ENCODE results near the gene CMBL.

The CMBL gene

GRCh38 chr5:10339058-10339811, 31.5 kb upstream of the CMBL start:
- CTCF ChIA-PET, result no interaction called here
- no peak overlapping the region for H3K27ac ChIP-seq
- TF ChIP-seq, protein P1, sequence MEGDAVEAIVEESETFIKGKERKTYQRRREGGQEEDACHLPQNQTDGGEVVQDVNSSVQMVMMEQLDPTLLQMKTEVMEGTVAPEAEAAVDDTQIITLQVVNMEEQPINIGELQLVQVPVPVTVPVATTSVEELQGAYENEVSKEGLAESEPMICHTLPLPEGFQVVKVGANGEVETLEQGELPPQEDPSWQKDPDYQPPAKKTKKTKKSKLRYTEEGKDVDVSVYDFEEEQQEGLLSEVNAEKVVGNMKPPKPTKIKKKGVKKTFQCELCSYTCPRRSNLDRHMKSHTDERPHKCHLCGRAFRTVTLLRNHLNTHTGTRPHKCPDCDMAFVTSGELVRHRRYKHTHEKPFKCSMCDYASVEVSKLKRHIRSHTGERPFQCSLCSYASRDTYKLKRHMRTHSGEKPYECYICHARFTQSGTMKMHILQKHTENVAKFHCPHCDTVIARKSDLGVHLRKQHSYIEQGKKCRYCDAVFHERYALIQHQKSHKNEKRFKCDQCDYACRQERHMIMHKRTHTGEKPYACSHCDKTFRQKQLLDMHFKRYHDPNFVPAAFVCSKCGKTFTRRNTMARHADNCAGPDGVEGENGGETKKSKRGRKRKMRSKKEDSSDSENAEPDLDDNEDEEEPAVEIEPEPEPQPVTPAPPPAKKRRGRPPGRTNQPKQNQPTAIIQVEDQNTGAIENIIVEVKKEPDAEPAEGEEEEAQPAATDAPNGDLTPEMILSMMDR (conservative IDR thresholded peaks at IDR 0.05; ENCODE audit: low read depth), result no peak
- POLR2A ChIA-PET (ENCODE audit: low non-redundant PET), result no interaction called here
- DNase-seq (ENCODE audit: low spot score), result no peak

GRCh38 chr5:10338686-10339057, 31.0 kb upstream of the CMBL start:
- DNase-seq (ENCODE audit: low spot score), result no peak
- CTCF ChIA-PET, result no interaction called here

GRCh38 chr5:10337986-10338385, 30.3 kb upstream of the CMBL start:
- CTCF ChIA-PET, result no interaction called here
- POLR2A ChIA-PET (ENCODE audit: low non-redundant PET), result no interaction called here
- DNase-seq (ENCODE audit: low spot score), result no peak
- no peak overlapping the region for H3K27ac ChIP-seq
- TF ChIP-seq, protein P1 (conservative IDR thresholded peaks at IDR 0.05; ENCODE audit: low read depth), result no peak

More at GRCh38 chr5:10338686-10339057, 31.0 kb upstream of the CMBL start:
- POLR2A ChIA-PET (ENCODE audit: low non-redundant PET), result no interaction called here
- TF ChIP-seq, protein P1 (conservative IDR thresholded peaks at IDR 0.05; ENCODE audit: low read depth), result no peak
- no peak overlapping the region for H3K27ac ChIP-seq

DNA sequence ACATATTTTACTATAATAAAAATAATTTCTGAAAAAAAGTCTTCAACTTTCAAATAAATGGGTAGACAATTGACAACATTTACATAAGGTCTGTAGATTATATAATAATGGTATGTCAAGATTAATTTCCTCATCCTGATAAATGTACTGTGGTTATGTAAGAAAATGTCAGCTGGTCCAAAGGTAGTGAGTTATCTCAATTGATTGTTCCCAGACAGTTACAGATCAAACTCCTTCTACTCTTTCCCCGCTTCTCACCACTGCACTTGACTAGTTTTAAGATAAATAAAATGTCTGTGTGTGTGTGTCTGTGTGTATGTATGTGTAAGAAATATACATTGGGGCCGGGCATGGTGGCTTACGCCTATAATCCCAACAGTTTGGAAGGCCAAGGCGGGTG, 29.4 kb upstream of the CMBL start:
- POLR2A ChIA-PET (ENCODE audit: low non-redundant PET), result no interaction called here
- CTCF ChIA-PET, result interaction anchor here (0.6 kb wide), 1 partner anchor 13 kb away, joined by 6 read pairs; no protein-coding TSS in a partner anchor
- no peak overlapping the region for H3K27ac ChIP-seq
- TF ChIP-seq, protein P1 (conservative IDR thresholded peaks at IDR 0.05; ENCODE audit: low read depth), result no peak
- DNase-seq (ENCODE audit: low spot score), result no peak

DNA sequence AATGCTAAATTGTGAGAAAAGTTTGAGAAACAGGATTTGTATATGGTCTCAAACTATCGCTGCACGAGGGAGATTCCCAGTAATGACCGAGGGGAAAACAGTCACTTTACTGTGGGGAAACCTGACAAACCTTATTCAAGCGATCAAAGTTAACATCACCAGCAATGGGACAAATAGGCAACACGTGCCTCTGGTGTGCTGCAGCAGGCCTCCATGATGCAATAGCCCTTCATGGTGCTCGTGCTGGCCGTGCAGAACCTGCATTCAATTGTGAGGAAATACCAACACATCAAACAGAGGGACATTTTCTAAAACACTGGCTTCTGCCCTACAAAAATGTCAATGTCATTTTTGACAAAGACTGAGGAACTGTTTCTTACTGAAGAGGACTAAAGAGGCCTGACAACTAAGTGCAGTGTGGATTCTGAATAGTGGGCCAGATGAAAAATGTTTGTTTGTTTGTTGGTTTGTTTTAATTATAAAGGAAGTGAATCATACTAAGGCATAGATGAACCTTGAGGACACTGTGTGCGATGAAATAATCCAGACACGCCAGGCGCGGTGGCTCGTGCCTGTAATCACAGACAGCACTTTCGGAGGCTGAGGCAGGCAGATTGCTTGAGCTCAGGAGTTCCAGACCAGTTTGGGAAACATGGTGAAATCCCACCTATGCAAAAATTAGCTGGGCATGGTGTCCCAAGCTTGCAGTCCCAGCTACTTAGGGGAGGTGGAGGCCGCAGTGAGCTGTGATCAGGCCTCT, 28.2 kb upstream of the CMBL start:
- TF ChIP-seq, protein P1 (conservative IDR thresholded peaks at IDR 0.05; ENCODE audit: low read depth), result no peak
- no peak overlapping the region for H3K27ac ChIP-seq
- ChIA-PET POLR2A (ENCODE audit: low non-redundant PET) (no interaction called here), CTCF (no interaction called here)
- no peak for DNase-seq (ENCODE audit: low spot score)

DNA sequence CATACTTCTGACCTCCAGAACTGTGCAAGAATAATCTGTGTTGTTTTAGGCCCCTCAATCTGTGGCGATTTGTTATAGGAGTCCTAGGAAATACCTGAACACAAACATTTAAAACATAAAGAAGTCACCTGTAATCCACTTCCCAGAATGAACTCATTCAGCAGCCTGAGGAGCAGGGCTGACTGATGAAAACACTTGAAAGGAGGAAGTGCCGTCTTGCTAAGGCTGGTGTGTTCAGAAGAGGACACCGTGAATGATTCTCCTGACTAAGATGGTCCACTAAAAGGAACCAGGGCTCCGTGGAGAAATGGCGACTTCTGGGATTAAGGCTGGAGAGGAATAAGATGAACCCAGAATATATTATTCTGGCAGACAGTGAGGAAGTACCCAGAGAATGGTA, 27.1 kb upstream of the CMBL start:
- POLR2A ChIA-PET (ENCODE audit: low non-redundant PET), result no interaction called here
- CTCF ChIA-PET, result no interaction called here
- no peak for DNase-seq (ENCODE audit: low spot score)
- no peak overlapping the region for H3K27ac ChIP-seq
- TF ChIP-seq, protein P1 (conservative IDR thresholded peaks at IDR 0.05; ENCODE audit: low read depth), result no peak

Data from RWPE1 (cell line).